Measurements from ENCODE around the gene SAMSN1. TPM values are rescaled to one million over a fixed set of nuclear protein-coding genes. Genes with fewer than 3 reads are reported as not detected.

SAMSN1 gene
- total RNA-seq = 8.3 TPM

- DNase-seq (ENCODE audit: low spot score) = no peak
Measured at GRCh38 chr21:14545906-14546480, at the start of gene SAMSN1. SAMSN1 (minus strand) TSS chr21:14546315; CDS start chr21:14546261, 54 bp downstream.

- DNase-seq (ENCODE audit: low spot score) = no peak
Measured at GRCh38 chr21:14595449-14595848, 49.3 kb upstream of the SAMSN1 start.

- no peak for DNase-seq (ENCODE audit: low spot score)
Measured at GRCh38 chr21:14594967-14595366, 48.9 kb upstream of the SAMSN1 start.

- DNase-seq (ENCODE audit: low spot score) = no peak
Measured at GRCh38 chr21:14593230-14593629, 47.1 kb upstream of the SAMSN1 start.

GRCh38 chr21:14592296-14593000 lies 46.3 kb upstream of the SAMSN1 start:
- no peak for DNase-seq (ENCODE audit: low spot score)

GRCh38 chr21:14591882-14592281 lies 45.8 kb upstream of the SAMSN1 start:
- peak; percentile 50 for DNase-seq (ENCODE audit: low spot score)

GRCh38 chr21:14591377-14591776 lies 45.3 kb upstream of the SAMSN1 start:
- DNase-seq (ENCODE audit: low spot score) = no peak

GRCh38 chr21:14589855-14590563 lies 43.9 kb upstream of the SAMSN1 start:
- no peak for DNase-seq (ENCODE audit: low spot score)

GRCh38 chr21:14587266-14587665 lies 41.2 kb upstream of the SAMSN1 start:
- DNase-seq (ENCODE audit: low spot score) = no peak

GRCh38 chr21:14585122-14585521 lies 39.0 kb upstream of the SAMSN1 start:
- no peak for DNase-seq (ENCODE audit: low spot score)

GRCh38 chr21:14584357-14585095 lies 38.4 kb upstream of the SAMSN1 start:
- no peak for DNase-seq (ENCODE audit: low spot score)

- DNase-seq (ENCODE audit: low spot score) = no peak
Measured at GRCh38 chr21:14583629-14584255, 37.6 kb upstream of the SAMSN1 start.

- no peak for DNase-seq (ENCODE audit: low spot score)
Measured at GRCh38 chr21:14582934-14583628, 37.0 kb upstream of the SAMSN1 start.

GRCh38 chr21:14581902-14582457 lies 35.9 kb upstream of the SAMSN1 start:
- no peak for DNase-seq (ENCODE audit: low spot score)

GRCh38 chr21:14573244-14573643 lies 27.1 kb upstream of the SAMSN1 start:
- no peak for DNase-seq (ENCODE audit: low spot score)

GRCh38 chr21:14572204-14572780 lies 26.2 kb upstream of the SAMSN1 start:
- DNase-seq (ENCODE audit: low spot score) = no peak

- DNase-seq (ENCODE audit: low spot score) = no peak
Measured at GRCh38 chr21:14569868-14570267, 23.8 kb upstream of the SAMSN1 start.

GRCh38 chr21:14569026-14569621 lies 23.0 kb upstream of the SAMSN1 start:
- no peak for DNase-seq (ENCODE audit: low spot score)

- no peak for DNase-seq (ENCODE audit: low spot score)
Measured at GRCh38 chr21:14567331-14568279, 21.5 kb upstream of the SAMSN1 start.

Measured in ureter (tissue), 1 donor.